ENCODE data around the gene COQ9. TPM values are rescaled to one million over a fixed set of nuclear protein-coding genes. Genes with fewer than 3 reads are reported as not detected.

The COQ9 gene
- total RNA-seq, 1 experiment from 2014 or later: 32.9 TPM

GRCh38 chr16:57481421-57481820 is 34.1 kb downstream of the COQ9 start:
- H3K27ac Mint-ChIP-seq: no peak overlapping the region
- Histone ChIP-seq H3T11ph (ENCODE audit: low read length) (no peak overlapping the region), H3K27me3 (ENCODE audit: insufficient read depth, low read length) (no peaks in the 10 kb centered on the region), H3K18ac (ENCODE audit: insufficient read length, low read depth, low read length) (no peak overlapping the region), H2BK15ac (ENCODE audit: low read depth, low read length) (no peak overlapping the region), H2BK20ac (ENCODE audit: low read depth, low read length, poor library complexity, severe bottlenecking) (no peak overlapping the region), H3K9me3 (ENCODE audit: control insufficient read depth, low read depth, low read length) (no peaks in the 10 kb centered on the region), H4K91ac (ENCODE audit: insufficient read length, low read depth, low read length) (no peak overlapping the region), H4K5ac (ENCODE audit: insufficient read length, low read depth, low read length) (no peak overlapping the region), H4K20me1 (ENCODE audit: control insufficient read depth, insufficient read depth, insufficient read length) (no peaks in the 10 kb centered on the region), H2BK12ac (ENCODE audit: insufficient read length, low read depth, low read length) (no peak overlapping the region), H3K56ac (ENCODE audit: insufficient read length, low read depth, low read length) (no peak overlapping the region), H3K79me1 (ENCODE audit: insufficient read depth, low read depth, low read length, poor library complexity, severe bottlenecking) (peaks cover 5% of the 10 kb centered on the region), H3K27ac (ENCODE audit: insufficient read length, low read depth, low read length) (no peak overlapping the region), H3K23me2 (ENCODE audit: insufficient read length, low read depth, low read length, poor library complexity, severe bottlenecking) (peaks cover 18% of the 10 kb centered on the region), H3K4me2 (ENCODE audit: insufficient read depth, insufficient read length, low read length) (no peak overlapping the region), H2BK120ac (ENCODE audit: low read depth, low read length, poor library complexity, severe bottlenecking) (no peak overlapping the region), H3K14ac (ENCODE audit: insufficient read depth, low read length) (no peak overlapping the region; the same call in 1 of the 2 replicates), H3K79me2 (ENCODE audit: insufficient read depth, low read length) (no peaks in the 10 kb centered on the region), H3K4me1 (ENCODE audit: insufficient read depth, low read length) (peaks cover 3% of the 10 kb centered on the region; the same call in 1 of the 2 replicates), H4K8ac (replicated peaks; ENCODE audit: insufficient read length, low read depth, low read length) (no peak overlapping the region), H2AFZ (ENCODE audit: low read length) (no peak overlapping the region), H3K9ac (ENCODE audit: extremely low read depth, insufficient read length, low read length) (no peak overlapping the region), H3K23ac (ENCODE audit: insufficient read length, low read depth, low read length) (no peak overlapping the region), H2AK5ac (ENCODE audit: insufficient read length, low read length) (no peak overlapping the region), H2BK5ac (ENCODE audit: insufficient read length, low read length) (no peak overlapping the region), H3K4ac (ENCODE audit: low read depth, low read length) (no peak overlapping the region)
- peaks cover 0 to 3% (median 2%) of the 10 kb centered on the region in 3 experiments; a peak in 2 of 7 replicates for H3K36me3 Mint-ChIP-seq (ENCODE audit: insufficient read depth in 1 of 3, low read depth in 3 of 3)
- DNase-seq: no peak
- TF ChIP-seq CTCF (conservative IDR thresholded peaks at IDR 0.05): no peak
- H3K9me3 Mint-ChIP-seq: no peaks in the 10 kb centered on the region
- no peak overlapping the region for H3K4me3 Mint-ChIP-seq
- H3K4me1 Mint-ChIP-seq: peaks cover 27 to 54% of the 10 kb centered on the region in 2 experiments
- WGBS (ENCODE audit: extremely low coverage, insufficient read length, low lambda C conversion rate): no CpG with 5 or more reads among the region's 4 CpGs
- peaks cover 33% of the 10 kb centered on the region for H3K27me3 Mint-ChIP-seq (ENCODE audit: low read depth)

Measured in H9 (cell line).